Vagina (tissue), 2 donors: ENCODE data around the gene FRMD4A.

ENCODE experiments used
- CTCF ChIP-seq, 3 experiments: fragments of 450-650 bp in 2 of 3; fragments of 200-600 bp in 1 of 3; sonication (generic) in 1 of 3; IDR thresholded peaks; one replicate each; pipeline ENCODE4 v1.5.1; 2017 to 2019; ENCODE audit warnings: antibody characterized with exemption in 3 of 3, mild to moderate bottlenecking in 2 of 3, moderate library complexity in 2 of 3
- POLR2A ChIP-seq, 2 donors: fragments of 450-650 bp; IDR thresholded peaks; one replicate each; pipeline ENCODE4 v1.6.1; 2017; ENCODE audit warnings: antibody characterized with exemption in 2 of 2, mild to moderate bottlenecking in 2 of 2, moderate library complexity in 2 of 2
- POLR2AphosphoS5 ChIP-seq, 2 donors: sonication (generic); formaldehyde crosslinking; IDR thresholded peaks; one replicate each; pipeline ENCODE4 v1.9.0; 2017; ENCODE audit warnings: antibody characterized with exemption in 2 of 2, mild to moderate bottlenecking in 2 of 2, low read depth in 1 of 2; ENCODE audit not compliant: insufficient read depth in 1 of 2

GRCh38 chr10:14056610-14057332, 274.0 kb downstream of the FRMD4A start:
- TF ChIP-seq CTCF (IDR thresholded peaks at IDR 0.05) = no peak
- no peak for TF ChIP-seq POLR2A (IDR thresholded peaks at IDR 0.05)
- no peak for TF ChIP-seq POLR2AphosphoS5 (IDR thresholded peaks at IDR 0.05; ENCODE audit: insufficient read depth in 1 of 2, low read depth in 1 of 2)
